Activated B cell treated with CpG ODN at 0.5 μM for 24 hours (primary cell): ENCODE data around the gene CDCA7L. TPM values are rescaled to one million over a fixed set of nuclear protein-coding genes. Genes with fewer than 3 reads are reported as not detected.

Experiments used
- ATAC-seq: fragments of 200-7000 bp; cut with Tn5 transposase; one replicate; pipeline ENCODE4 v1.10.0; 2021; ENCODE audit warnings: low read depth, mild to moderate bottlenecking, moderate library complexity
- CTCF ChIA-PET: fragments of 350-600 bp; sonication (Branson Sonifier 250); formaldehyde crosslinking; loops from one replicate; lab custom pipeline; 2021; ENCODE audit warnings: antibody characterized with exemption; lab: Charles Lee
- POLR2A ChIA-PET: fragments of 350-600 bp; sonication (Branson Sonifier 250); formaldehyde crosslinking; loops from one replicate; lab custom pipeline; 2021; ENCODE audit warnings: antibody characterized with exemption; lab: Charles Lee
- DNase-seq: peaks from one replicate; pipeline ENCODE4 v3.0.0; 2022
- H3K27ac Mint-ChIP-seq: one replicate; pipeline ENCODE4 v1.8.0; 2020; ENCODE audit warnings: mixed read lengths
- H3K27me3 Mint-ChIP-seq: one replicate; pipeline ENCODE4 v1.8.0; 2021; ENCODE audit warnings: mixed read lengths
- H3K36me3 Mint-ChIP-seq: one replicate; pipeline ENCODE4 v1.8.0; 2021; ENCODE audit warnings: low read depth, mixed read lengths
- H3K4me1 Mint-ChIP-seq: one replicate; pipeline ENCODE4 v1.8.0; 2021; ENCODE audit warnings: mixed read lengths
- H3K4me3 Mint-ChIP-seq: one replicate; pipeline ENCODE4 v1.8.0; 2020; ENCODE audit warnings: mild to moderate bottlenecking, mixed read lengths
- H3K9me3 Mint-ChIP-seq: one replicate; pipeline ENCODE4 v1.8.0; 2020; ENCODE audit warnings: mixed read lengths
- intact Hi-C: fragments of 100-400 bp; cut with micrococcal nuclease; formaldehyde crosslinking; loops from one replicate; pipeline ENCODE4 v1.15.1; 2024
- total RNA-seq: library from RNA; stranded (reverse); gene quantifications from 2 replicates; pipeline ENCODE4 v1.2.3, GENCODE V29; 2022
- TF ChIP-seq, protein P1 (sequence below): fragments of 200-600 bp; IDR thresholded peaks from one replicate; pipeline ENCODE4 v1.8.0; 2022; ENCODE audit warnings: antibody characterized with exemption, mild to moderate bottlenecking

Gene CDCA7L
- total RNA-seq, 1 donor from 2014 or later = 69.8 TPM

DNA sequence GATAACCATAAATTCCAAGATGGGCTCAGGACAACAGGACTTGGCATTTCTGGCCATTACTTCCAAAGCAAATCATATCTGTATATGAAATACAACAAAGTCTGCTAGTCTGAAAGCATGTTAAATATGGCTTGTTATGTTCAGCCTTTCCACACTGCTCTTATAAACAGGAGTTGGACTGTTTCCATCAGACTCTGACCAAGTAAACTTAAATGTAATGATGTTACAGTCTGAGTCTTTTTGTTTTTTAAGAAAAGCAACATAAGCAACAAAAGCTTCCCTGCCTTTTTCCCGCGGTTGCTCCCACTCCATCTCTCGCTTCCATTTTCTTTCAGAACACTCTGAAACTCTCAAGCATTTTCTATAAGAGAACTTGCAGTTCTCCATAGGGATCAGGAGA is 8.1 kb upstream of the CDCA7L start:
- ATAC-seq = no peak
- no peak overlapping the region for H3K27ac Mint-ChIP-seq
- TF ChIP-seq, protein P1, sequence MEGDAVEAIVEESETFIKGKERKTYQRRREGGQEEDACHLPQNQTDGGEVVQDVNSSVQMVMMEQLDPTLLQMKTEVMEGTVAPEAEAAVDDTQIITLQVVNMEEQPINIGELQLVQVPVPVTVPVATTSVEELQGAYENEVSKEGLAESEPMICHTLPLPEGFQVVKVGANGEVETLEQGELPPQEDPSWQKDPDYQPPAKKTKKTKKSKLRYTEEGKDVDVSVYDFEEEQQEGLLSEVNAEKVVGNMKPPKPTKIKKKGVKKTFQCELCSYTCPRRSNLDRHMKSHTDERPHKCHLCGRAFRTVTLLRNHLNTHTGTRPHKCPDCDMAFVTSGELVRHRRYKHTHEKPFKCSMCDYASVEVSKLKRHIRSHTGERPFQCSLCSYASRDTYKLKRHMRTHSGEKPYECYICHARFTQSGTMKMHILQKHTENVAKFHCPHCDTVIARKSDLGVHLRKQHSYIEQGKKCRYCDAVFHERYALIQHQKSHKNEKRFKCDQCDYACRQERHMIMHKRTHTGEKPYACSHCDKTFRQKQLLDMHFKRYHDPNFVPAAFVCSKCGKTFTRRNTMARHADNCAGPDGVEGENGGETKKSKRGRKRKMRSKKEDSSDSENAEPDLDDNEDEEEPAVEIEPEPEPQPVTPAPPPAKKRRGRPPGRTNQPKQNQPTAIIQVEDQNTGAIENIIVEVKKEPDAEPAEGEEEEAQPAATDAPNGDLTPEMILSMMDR = no peak
- H3K27me3 Mint-ChIP-seq = no peaks in the 10 kb centered on the region
- no peaks in the 10 kb centered on the region for H3K36me3 Mint-ChIP-seq
- H3K4me3 Mint-ChIP-seq = no peak overlapping the region
- H3K4me1 Mint-ChIP-seq = peaks cover 6% of the 10 kb centered on the region
- ChIA-PET POLR2A (interaction anchor here (0.6 to 2.4 kb wide), 2 partner anchors 9 to 14 kb away, joined by 5 to 15 read pairs; partner anchors contain the start of gene CDCA7L), CTCF (no interaction called here)
- DNase-seq = no peak
- intact Hi-C loops = no loop called here
- no peaks in the 10 kb centered on the region for H3K9me3 Mint-ChIP-seq

DNA sequence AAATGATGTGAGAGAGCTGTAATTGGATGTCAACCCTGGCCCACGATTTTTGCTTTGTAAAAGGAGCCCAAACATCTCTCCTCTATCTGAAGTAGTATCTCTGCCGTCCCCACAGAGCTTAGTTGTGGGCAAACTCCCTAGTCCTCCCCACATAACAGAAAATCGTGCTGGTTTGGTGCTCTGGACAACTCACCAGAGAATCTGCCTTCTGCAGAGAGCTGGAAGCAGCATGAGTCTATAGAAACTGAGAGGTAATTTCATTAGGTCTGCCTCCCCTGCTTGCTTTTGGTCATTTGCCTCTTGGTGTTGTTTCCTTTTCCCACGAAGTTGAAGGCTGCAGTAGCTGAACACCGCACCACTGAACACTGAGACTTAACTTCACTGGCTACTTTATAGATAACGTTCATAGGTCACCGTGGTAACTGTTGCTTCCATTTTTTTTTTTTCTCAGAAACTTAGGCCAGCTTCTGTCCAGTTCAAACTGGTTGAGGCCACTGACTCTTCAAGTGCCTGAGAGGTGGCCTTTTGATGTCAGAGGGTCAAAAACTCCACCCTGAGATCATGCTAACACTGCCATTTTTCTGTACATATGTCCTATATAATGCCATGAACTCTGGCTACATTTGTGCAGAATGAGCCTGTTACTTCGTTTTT is 3.3 kb upstream of the CDCA7L start:
- DNase-seq = no peak
- Mint-ChIP-seq H3K4me1 (peaks cover 36% of the 10 kb centered on the region), H3K27ac (no peak overlapping the region), H3K36me3 (peaks cover 3% of the 10 kb centered on the region), H3K9me3 (no peaks in the 10 kb centered on the region), H3K4me3 (no peak overlapping the region), H3K27me3 (no peaks in the 10 kb centered on the region)
- TF ChIP-seq, protein P1 = no peak
- ChIA-PET POLR2A (no interaction called here), CTCF (no interaction called here)
- ATAC-seq = no peak
- intact Hi-C loops = loop anchor here (5.0 to 10.0 kb wide), 8 partner anchors 37 to 1734 kb away; partner anchors contain the start of genes CCDC126, HYCC1, KLHL7 and MACC1

DNA sequence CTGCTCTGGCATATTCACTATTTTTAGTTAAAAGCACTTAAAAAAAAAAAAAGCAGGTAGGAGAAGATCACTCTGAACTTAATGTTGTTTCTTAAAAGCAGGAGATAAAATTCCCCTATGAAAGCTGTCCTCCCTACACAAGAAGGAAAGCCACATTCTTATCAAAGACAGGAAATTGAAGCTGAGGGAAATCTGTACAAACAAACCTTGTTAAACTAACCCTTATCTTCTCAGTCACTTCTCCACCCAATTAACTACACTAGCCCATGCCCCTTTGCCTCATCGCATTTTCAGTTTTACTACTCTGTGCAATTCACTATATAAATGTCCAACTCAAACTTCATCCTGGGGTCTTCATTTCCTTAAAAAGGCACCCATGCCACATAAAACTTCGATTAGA is 2.7 kb upstream of the CDCA7L start:
- no peak overlapping the region for H3K27ac Mint-ChIP-seq
- intact Hi-C loops = loop anchor here (5.0 to 10.0 kb wide), 8 partner anchors 36 to 1734 kb away; partner anchors contain the start of genes CCDC126, HYCC1, KLHL7 and MACC1
- ATAC-seq (no peak), DNase-seq (no peak)
- ChIA-PET CTCF (no interaction called here), POLR2A (no interaction called here)
- no peaks in the 10 kb centered on the region for H3K27me3 Mint-ChIP-seq
- TF ChIP-seq, protein P1 = no peak
- peaks cover 43% of the 10 kb centered on the region for H3K4me1 Mint-ChIP-seq
- H3K4me3 Mint-ChIP-seq = no peak overlapping the region
- H3K36me3 Mint-ChIP-seq = peaks cover 4% of the 10 kb centered on the region
- no peaks in the 10 kb centered on the region for H3K9me3 Mint-ChIP-seq

DNA sequence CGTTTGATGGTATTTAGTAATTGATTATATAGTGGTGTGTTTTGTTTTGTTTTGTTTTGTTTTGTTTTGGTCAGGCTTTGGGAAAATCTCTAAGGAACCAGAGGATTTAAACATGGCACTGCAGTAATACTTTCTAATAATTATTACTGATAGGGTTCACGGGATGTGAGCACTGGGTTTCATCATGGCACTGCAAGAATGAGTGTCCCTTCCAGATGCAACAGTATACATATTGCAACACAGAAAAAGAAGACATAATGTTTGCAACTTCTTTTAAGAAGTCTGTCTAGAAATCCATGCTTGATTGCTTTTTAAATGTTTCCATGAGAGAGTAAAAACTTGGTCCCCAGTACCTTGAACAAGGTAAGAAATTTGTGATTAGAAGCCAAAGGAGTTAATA is 2.2 kb upstream of the CDCA7L start:
- no peak for ATAC-seq
- intact Hi-C loops = loop anchor here (2.0 to 10.0 kb wide), 9 partner anchors 36 to 1733 kb away; partner anchors contain the start of genes CCDC126, HYCC1, KLHL7 and MACC1
- H3K27me3 Mint-ChIP-seq = no peaks in the 10 kb centered on the region
- no peak overlapping the region for H3K27ac Mint-ChIP-seq
- TF ChIP-seq, protein P1 = no peak
- H3K36me3 Mint-ChIP-seq = peaks cover 5% of the 10 kb centered on the region
- ChIA-PET CTCF (no interaction called here), POLR2A (interaction anchor here (0.8 to 4.3 kb wide), 3 partner anchors 9 to 49 kb away, joined by 4 to 70 read pairs (median 4); no protein-coding TSS in a partner anchor)
- H3K9me3 Mint-ChIP-seq = no peaks in the 10 kb centered on the region
- peaks cover 47% of the 10 kb centered on the region for H3K4me1 Mint-ChIP-seq
- no peak overlapping the region for H3K4me3 Mint-ChIP-seq
- no peak for DNase-seq

DNA sequence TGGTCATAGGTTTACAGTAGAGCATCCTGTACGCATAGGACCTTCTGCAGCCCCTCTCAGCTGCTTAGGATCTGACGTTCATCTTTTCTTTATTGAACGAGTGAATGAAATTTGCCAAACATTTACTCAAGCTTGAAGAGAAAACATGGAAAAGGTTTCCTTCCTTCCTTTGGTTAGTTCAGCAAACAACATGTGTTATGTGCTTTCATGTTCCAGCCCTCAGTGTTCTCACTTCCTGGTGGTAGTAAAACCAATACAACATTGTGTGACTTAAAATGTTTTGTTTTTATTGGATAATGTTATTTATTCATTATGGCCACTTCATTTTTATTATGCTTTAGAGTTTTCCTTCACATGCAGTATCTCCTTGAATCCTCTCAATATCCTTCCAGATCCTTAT is 1.4 kb upstream of the CDCA7L start:
- Mint-ChIP-seq H3K9me3 (no peaks in the 10 kb centered on the region), H3K4me3 (no peak overlapping the region), H3K4me1 (peaks cover 56% of the 10 kb centered on the region), H3K27me3 (no peaks in the 10 kb centered on the region), H3K36me3 (peaks cover 7% of the 10 kb centered on the region), H3K27ac (no peak overlapping the region)
- POLR2A ChIA-PET = interaction anchor here (0.8 to 4.3 kb wide), 3 partner anchors 18 to 48 kb away, joined by 4 to 70 read pairs (median 38); no protein-coding TSS in a partner anchor
- DNase-seq (no peak), ATAC-seq (no peak)
- intact Hi-C loops = loop anchor here (2.0 to 10.0 kb wide), 9 partner anchors 35 to 1732 kb away; partner anchors contain the start of genes CCDC126, HYCC1, KLHL7 and MACC1
- TF ChIP-seq, protein P1 = no peak
- CTCF ChIA-PET = no interaction called here
